Stimulated activated CD4-positive, alpha-beta T cell treated with anti-CD3 and anti-CD28 coated beads, Interleukin-1b, Interleukin-23, amount 100 ng/mL, for 48 hours (primary cell): ENCODE measurements around the gene ARMC9.
"Not testable (repeated sequence)": the region's sequence is repeated elsewhere in the genome, so short reads cannot be mapped to it uniquely, and the experiment has no call there.

Experiments
- DNase-seq: peaks from one replicate; pipeline ENCODE4 v3.0.0-alpha.2; 2020

The ARMC9 gene

DNA sequence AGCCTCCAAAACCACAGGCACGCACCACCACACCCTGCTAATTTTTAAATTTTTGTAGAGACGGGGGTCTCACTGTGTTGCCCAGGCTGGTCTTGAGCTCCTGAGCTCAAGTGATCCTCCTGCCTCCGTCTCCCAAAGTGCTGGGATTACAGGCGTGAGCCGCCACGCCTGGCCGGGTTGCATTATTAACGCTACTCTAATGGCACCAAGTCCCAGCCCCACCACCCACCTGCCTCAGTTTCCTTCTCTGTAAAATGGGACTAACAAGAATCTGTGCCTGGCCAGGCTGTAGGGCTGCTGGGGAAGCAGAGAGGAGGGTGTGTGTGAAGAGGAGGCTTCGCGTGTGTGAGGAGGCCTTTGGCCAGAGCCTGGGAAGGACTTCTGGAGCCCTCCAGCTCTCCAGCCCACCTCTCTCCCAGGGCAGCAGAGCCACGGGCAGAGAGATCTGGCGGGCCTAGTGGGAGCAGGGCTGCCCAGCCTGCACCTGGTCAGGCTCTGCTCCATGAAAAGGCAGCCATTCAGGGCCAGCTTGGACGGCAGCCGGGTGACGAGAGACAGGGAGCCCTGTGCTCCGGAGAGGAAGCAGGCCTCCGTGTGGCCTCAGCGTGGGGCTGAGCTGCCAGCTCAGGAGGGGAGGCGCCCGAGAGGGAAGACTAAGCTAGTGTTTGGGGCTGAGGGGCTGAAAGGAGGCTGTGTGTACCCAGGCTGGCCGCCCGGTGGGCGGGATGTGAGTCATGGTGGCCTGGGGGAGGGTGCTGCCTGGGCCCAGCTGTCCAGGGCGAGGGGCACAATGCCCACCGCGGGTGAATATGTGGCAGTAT, 189.7 kb downstream of the ARMC9 start:
- DNase-seq: no peak

DNA sequence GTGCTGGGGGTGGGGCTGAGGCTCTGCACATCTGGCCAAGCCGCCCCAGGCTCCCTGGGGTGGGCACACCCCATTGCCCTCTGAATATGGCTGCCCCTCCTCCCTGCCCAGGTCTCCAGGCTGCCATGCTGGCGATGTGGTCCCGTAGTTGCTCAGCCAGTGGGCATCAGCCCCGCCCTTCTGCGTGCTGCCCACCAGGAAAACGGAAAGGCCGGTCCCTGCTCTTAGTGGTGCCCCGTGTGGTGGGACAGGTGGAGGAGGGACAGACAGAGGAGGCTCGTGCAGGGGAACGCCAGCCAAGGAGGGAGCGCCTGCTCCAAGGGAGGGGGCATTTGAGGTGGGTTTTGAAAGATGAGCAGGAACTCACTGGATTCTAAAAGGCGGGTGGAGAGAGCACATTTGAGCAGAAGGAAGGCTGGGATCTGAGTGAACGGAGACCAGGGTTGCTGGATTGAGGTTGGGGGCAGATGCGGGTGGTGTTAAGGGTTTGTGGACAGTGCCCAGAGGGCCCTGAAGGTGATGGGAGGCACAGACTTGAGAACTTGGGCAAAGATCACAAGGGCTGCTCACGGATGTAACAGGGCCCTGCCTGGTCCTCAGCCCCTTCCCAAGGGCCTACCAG, 190.4 kb downstream of the ARMC9 start:
- DNase-seq: no peak

GRCh38 chr2:231390667-231391066, 192.2 kb downstream of the ARMC9 start:
- no peak for DNase-seq

DNA sequence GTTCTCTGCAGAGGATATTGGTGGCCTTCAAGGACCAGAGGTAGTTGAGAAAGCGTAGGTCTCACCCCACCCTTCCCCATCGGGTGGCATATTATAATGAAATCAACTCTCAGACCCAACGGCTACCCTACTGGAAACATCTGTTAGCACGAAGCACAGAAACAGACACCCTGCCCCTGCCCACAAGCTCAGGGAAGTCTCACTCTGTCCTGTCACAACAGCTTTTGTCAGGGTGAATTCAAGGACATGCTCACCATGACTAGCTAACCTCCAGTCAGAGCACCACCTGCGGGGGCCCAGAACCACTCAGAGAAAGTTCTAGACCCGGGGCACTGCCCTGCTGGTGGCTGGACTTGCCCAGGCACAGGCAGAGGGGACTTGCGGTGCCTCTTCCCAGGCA, 193.6 kb downstream of the ARMC9 start:
- DNase-seq: no peak

- no peak for DNase-seq
Observed at GRCh38 chr2:231392431-231393148, 194.2 kb downstream of the ARMC9 start.

DNA sequence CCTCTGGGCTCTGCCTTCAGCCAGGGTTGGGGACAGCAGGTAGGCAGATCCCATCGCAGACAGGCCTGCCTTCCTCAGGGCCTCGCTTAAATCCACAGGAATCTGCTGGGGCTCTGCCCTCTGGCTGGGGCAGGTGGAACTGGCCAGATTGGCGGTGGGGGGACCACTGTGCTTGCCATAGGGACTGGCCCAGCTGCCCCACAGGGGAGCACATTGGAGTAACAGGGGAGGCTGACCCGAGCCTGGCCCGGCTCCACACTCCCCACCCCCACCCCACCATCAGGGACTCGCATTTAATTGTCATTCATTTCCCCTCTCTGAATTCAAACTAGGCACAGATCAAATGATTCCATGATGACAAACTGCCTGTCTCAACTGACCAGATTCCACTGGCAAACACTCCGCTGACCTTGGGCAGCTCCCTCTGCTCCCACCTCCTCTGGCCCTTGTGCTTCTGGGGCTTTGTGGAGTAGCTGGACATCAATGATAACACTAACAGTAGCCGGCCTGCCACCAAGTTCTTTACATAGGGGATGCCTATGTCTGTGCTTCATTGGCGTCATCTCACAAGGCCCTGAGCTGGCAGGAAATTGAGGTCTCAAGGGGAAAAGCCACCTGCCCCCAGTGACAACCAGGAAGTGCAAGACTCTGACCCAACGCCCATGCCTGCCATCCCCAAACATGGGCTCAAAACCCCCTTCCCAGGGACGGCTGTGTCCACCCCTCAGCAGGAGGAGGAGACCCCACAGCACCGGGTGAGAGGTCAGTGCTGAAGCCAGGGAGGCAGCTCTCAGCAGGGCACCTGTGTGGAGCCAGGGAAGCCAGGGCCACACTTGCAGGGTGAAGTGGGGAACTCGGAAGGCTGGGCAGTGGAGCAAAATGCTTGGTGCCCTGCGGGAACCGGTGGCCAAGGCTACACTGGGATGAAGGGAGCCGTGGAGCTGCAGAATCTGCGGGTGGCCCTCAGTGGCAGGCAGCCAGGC, 195.0 kb downstream of the ARMC9 start:
- peak; percentile 18 for DNase-seq

DNA sequence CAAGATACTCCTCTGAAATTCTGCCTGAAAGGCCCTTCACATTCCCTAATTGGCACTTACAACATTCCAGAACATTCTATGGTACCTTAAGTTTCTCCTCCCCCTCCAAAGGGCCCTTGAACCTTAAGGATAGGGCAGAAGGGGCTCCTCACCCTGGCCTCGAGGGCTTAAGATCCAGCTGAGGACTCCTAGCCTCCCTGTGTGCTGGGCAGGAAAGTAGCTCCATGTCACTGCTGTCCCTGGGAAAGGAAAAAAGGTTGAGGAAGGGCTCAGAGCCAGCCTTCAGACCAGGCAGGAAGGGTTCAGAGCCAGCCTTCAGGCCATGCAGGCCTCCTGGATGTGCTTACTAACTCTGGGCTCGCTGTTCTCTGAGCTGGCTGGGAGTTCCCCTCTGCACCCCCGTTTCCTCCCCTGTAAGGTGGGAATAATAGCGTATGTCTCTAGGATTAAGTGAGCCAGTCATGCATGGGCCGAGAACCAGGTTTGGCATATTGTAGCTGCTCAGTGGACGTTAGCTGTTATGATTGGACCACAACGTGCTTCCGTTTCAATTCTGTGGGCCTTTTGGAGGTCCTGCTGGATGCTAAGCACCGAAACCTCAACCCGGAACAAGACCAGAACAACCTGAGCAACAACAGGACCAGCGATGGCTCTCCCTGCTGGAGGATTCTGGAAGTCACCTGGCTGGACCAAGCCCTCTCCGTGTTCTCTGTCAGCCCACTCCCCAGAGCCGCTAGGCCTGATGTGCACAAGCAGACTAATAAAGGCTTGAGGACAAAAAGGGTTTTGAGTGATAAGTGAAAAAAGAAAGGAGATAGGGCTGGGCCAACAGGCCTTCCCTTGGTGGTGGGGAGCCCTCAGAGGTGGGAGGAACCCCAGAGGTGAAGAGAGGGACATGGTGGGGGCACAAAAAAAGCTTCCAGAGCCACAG, 196.0 kb downstream of the ARMC9 start:
- no peak for DNase-seq

- no peak for DNase-seq
Observed at GRCh38 chr2:231395188-231396057, 197.0 kb downstream of the ARMC9 start, which contains the start of gene B3GNT7. Gene B3GNT7 (plus strand): TSS chr2:231395710. CDS start chr2:231395804, 94 bp downstream.

DNA sequence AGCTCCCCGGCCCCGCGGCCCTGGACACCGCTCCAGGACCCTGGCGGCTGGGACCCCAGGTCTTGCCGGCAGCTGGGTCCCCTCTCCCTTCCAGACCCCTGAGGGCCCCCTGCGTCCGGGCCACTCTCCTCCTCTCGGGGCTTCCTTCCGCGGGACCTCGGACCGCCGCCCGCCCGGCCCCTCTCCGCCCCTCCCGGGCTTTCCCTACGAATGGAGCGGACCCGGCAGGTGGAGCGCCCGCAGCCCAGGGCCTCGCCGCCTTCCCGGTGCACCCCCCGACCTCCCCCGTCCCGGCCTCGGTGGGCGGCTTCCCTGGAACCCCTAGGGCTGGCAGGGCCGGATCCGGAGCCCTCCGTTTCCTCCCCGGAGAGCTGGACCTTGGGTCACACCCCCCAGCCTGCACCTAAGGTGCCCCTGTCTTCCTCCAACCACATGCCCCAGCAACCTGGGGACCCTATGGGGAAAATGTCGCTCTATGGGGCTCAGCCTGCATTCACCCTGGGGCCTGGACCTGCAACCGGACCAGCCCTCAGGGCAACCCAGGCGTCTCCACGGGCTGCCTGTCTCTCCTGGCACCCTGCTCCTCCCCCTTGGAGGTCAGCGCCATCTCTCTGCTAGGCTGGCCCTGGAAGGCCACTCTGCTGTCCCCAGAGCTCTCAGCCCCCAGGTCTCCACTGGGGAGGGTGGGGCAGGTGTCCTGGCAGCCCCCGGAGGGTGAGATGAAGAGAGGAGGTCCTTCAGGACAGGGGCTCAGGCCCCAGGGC, 197.8 kb downstream of the ARMC9 start:
- no peak for DNase-seq

DNA sequence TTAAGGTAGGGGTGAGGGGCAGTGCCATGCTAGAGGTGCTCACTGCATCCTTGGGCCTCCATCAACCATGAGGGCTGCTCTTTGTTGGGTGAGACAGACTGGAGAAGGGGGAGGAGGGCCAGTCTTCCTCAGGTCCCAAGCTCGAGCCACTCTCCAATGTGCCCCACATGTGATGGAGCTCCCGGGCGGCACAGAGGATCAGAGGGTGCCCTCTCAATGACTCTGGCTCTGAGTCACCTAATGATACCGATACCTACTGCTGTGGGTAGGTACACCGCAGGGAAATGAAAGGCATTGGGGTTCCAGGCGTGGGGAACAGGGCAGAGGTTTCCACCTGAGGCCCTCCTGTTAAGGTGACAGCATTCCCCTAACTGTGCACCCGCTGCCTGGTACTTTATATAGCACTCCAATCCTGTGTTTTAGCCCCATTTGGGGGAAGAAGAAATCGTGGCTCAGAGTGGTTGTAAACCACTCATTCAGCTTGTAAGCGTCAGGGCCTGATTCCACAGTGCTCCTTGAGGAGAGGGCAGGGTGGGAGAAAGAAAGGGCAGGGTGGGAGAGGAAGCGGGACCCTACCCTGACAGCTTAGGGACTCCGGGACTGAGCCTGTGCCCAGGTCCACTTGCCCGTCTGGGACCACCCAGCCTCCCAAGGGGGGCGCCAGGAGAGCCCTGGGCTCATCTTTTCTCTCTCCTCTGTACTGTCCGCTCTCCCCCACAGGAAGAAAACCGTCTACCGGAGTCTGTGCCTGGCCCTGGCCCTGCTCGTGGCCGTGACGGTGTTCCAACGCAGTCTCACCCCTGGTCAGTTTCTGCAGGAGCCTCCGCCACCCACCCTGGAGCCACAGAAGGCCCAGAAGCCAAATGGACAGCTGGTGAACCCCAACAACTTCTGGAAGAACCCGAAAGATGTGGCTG, 198.8 kb downstream of the ARMC9 start:
- no peak for DNase-seq

GRCh38 chr2:231397928-231398294, 199.5 kb downstream of the ARMC9 start:
- DNase-seq: no peak

GRCh38 chr2:231398585-231398984, 200.2 kb downstream of the ARMC9 start:
- DNase-seq: no peak

DNA sequence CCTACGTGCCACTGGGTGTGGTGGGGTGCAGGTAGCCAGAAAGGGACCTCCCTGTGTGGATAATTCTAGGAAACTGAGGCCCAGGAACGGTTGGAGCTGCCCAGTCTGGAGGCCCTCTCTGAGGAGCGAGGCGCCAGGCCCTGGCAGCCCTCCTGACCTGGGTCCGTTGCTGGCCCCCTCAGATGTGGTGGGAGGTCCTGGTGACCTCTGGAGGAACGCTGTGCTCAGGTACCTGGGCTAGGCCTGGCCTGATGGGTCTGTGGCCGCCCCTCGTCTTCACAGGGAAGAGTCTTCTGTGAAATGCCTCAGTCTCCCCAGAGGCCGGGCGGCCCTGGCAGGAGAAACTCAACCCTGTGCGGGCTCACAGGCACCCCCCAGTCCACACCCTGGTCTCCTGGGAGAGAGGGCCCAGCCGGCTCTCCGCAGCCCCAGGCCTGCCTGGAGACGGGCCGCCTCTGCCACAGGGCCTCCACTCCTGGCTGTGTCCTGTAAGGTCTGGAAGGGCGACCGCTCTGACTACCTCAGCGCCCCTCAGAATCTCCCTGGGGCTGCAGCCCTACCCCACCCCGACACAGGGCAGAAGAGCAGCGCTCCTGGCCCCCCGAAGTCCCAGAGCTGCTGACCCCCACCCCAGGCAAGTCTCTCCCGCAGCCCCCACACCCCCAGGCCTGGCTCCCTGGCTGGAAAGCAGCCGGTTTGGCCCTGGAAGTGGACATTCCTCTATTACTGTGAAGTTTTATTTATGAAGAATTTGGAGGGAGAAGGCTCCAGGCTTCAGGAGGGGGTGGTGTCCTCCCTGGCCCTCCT, 200.8 kb downstream of the ARMC9 start:
- DNase-seq: no peak

- no peak for DNase-seq
Observed at GRCh38 chr2:231399853-231400680, 201.6 kb downstream of the ARMC9 start.

DNA sequence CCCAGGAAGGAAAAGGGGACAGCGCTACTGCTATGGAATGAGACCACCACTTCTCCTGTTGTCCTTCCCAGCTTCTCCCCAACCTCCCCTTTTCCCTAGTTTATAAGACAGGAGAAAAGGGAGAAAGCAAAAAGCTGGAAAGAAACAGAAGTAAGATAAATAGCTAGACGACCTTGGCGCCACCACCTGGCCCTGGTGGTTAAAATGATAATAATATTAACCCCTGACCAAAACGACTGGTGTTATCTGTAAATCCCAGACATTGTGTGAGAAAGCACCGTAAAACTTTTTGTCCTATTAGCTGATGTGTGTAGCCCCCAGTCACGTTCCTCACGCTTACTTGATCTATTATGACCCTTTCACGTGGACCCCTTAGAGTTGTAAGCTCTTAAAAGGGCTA, 202.2 kb downstream of the ARMC9 start:
- DNase-seq: not testable (repeated sequence)

DNA sequence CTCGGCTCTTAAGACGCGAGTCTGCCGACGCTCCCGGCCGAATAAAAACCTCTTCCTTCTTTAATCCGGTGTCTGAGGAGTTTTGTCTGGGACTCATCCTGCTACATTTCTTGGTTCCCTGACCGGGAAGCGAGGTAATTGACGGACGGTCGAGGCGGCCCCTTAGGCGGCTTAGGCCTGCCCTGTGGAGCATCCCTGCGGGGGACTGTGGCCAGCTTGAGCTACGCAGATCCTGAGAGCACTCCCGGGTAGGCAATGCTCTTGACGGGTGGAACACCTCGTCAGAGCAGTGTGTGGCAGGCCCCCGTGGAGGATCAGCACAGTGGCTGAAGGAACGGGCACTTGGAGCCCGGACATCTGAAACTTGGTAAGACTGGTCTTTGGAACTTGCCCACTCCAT, 202.7 kb downstream of the ARMC9 start:
- not testable (repeated sequence) for DNase-seq
